Measurements from ENCODE around the gene ZKSCAN1. TPM values are rescaled to one million over a fixed set of nuclear protein-coding genes. Genes with fewer than 3 reads are reported as not detected.

Gene ZKSCAN1
- total and polyA plus RNA-seq, 11 donors = 8.5 to 65.5 (median 37.1) TPM

DNA sequence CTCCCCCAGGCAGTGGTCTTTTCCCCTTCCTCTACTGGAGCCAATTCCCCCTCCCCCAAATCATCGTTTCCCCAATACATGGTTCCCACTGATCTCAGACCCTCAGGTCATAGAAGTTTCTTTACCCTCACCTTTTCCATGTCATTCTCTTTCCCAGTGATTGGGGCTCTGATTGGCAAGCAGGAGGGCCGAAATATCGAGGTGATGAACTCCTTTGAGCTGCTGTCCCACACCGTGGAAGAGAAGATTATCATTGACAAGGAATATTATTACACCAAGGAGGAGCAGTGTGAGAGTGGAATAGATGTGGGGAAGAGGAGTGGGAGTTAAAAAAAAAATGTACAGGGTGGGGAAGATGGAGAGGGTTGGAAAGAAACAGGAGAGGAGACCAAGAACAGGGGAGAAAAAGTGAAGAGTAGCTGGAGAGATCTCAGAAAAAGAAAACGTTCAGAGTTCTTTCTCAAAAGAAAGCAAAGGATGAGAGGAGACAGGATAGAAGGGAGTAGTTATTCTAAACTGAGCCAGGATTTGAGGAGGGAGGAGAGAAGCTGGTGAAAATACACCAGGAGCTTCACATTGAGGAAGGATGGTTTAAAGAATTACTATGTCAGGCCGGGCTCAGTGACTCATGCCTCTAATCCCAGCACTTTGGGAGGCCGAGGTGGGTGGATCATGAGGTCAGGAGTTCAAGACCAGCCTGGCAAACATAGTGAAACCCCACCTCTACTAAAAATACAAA, 74.2 kb downstream of the ZKSCAN1 start:
- Histone ChIP-seq H3K27ac (peak overlapping the region in 10 of 12 donors; percentile 85 to 97 (median 93)), H3K9me3 (no peaks in the 10 kb centered on the region), H3K36me3 (peaks cover 0 to 46% (median 44%) of the 10 kb centered on the region in 9 donors), H3K4me3 (peak overlapping the region; percentile 62 to 96 (median 87)), H3K27me3 (no peaks in the 10 kb centered on the region), H3K4me1 (peaks cover 0 to 31% (median 16%) of the 10 kb centered on the region in 12 donors)
- TF ChIP-seq, protein P1, sequence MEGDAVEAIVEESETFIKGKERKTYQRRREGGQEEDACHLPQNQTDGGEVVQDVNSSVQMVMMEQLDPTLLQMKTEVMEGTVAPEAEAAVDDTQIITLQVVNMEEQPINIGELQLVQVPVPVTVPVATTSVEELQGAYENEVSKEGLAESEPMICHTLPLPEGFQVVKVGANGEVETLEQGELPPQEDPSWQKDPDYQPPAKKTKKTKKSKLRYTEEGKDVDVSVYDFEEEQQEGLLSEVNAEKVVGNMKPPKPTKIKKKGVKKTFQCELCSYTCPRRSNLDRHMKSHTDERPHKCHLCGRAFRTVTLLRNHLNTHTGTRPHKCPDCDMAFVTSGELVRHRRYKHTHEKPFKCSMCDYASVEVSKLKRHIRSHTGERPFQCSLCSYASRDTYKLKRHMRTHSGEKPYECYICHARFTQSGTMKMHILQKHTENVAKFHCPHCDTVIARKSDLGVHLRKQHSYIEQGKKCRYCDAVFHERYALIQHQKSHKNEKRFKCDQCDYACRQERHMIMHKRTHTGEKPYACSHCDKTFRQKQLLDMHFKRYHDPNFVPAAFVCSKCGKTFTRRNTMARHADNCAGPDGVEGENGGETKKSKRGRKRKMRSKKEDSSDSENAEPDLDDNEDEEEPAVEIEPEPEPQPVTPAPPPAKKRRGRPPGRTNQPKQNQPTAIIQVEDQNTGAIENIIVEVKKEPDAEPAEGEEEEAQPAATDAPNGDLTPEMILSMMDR (IDR thresholded peaks at IDR 0.05) = no peak
- TF ChIP-seq POLR2A (IDR thresholded peaks at IDR 0.05) = no peak
- DNase-seq = no peak
- intact Hi-C loops (cut with DNase I) = loop anchor here in 5 of 10 donors (5.0 to 10.0 kb wide), 2 partner anchors 38 to 175 kb away; partner anchors contain the start of genes TRIM4 (in 3 of the 5) and MBLAC1 (in 2 of the 5)
- ATAC-seq = no peak
- WGBS, 4 donors = 37 to 42% (median 40%) methylated on average over 7 of the region's 7 CpGs

DNA sequence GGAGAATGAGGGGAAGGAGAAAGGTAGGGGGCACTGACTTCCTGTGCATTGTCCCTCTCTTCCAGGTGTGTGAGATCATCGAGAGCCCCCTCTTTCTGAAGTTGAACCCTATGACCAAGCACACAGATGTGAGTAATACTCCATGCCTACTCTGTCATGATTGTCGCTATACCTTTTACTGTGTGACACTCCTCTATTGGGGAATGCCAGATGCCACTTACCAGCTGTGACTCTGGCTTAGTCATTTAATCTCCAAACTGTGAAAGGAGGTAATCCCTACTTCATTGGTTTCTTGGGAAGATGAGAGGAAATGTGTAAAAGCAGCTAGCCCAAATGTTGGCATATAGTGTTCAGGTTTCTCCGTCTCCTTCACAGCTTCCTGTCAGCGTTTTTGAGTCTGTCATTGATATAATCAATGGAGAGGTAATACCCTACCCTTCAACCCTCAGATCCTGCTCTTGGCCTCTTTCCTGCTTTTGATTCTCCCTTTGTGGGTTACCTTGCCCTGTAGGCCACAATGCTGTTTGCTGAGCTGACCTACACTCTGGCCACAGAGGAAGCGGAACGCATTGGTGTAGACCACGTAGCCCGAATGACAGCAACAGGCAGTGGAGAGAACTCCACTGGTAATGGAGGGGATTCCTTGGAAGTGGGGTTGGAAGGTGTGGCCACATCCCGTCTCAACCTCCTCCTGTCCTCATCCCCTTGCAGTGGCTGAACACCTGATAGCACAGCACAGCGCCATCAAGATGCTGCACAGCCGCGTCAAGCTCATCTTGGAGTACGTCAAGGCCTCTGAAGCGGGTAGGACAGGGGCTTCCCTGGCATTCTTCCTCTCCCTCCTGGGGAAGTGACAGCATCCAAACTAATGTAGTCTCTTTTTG, 75.4 kb downstream of the ZKSCAN1 start:
- TF ChIP-seq, protein P1 (IDR thresholded peaks at IDR 0.05) = no peak
- TF ChIP-seq POLR2A (IDR thresholded peaks at IDR 0.05) = no peak
- no peaks in the 10 kb centered on the region for H3K9me3 ChIP-seq
- DNase-seq (no peak), ATAC-seq (no peak)
- intact Hi-C loops (cut with DNase I) = loop anchor here in 1 of 10 donors (5.0 kb wide), 1 partner anchor 37 kb away; the partner anchor contains the start of gene MBLAC1
- H3K36me3 ChIP-seq = peaks cover 0 to 58% (median 55%) of the 10 kb centered on the region in 9 donors
- no peak overlapping the region for H3K4me3 ChIP-seq
- H3K27ac ChIP-seq = no peak overlapping the region
- peaks cover 0 to 28% (median 16%) of the 10 kb centered on the region in 12 donors for H3K4me1 ChIP-seq
- 87 to 92% (median 88%) methylated on average over 13 to 14 of the region's 14 CpGs for WGBS, 4 donors
- no peaks in the 10 kb centered on the region for H3K27me3 ChIP-seq

Other genes with a start within 250 kb of the ZKSCAN1 start
- gene CYP3A4, start 231.4 kb upstream of the ZKSCAN1 start, total RNA-seq = under 1 TPM in 1 of 9 donors, not detected in 8; 0.56 TPM
- gene CYP3A4, start 231.4 kb upstream of the ZKSCAN1 start, polyA plus RNA-seq = under 1 TPM in 1 of 2 donors, not detected in 1; 0.03 TPM
- gene CYP3A43, start 187.6 kb upstream of the ZKSCAN1 start, total RNA-seq = not detected
- not detected for gene CYP3A43, start 187.6 kb upstream of the ZKSCAN1 start, polyA plus RNA-seq
- not detected for gene OR2AE1, start 138.6 kb upstream of the ZKSCAN1 start, total RNA-seq
- gene OR2AE1, start 138.6 kb upstream of the ZKSCAN1 start, polyA plus RNA-seq = not detected
- 10 to 100 TPM in 4 of 9 donors, 1 to 10 TPM in 5; 4.7 to 13.5 (median 7.3) TPM for gene TRIM4, start 96.1 kb upstream of the ZKSCAN1 start, total RNA-seq
- gene TRIM4, start 96.1 kb upstream of the ZKSCAN1 start, polyA plus RNA-seq = 1 to 10 TPM; 5.1 to 6.9 TPM
- gene GJC3, start 86.0 kb upstream of the ZKSCAN1 start, total RNA-seq = under 1 TPM in 1 of 9 donors, not detected in 8; 0.54 TPM
- gene GJC3, start 86.0 kb upstream of the ZKSCAN1 start, polyA plus RNA-seq = under 1 TPM; 0.30 to 0.33 TPM
- 100 to 1,000 TPM in 4 of 9 donors, 10 to 100 TPM in 5; 31.8 to 214 (median 95.4) TPM for gene AZGP1, start 39.6 kb upstream of the ZKSCAN1 start, total RNA-seq
- 100 to 1,000 TPM in 1 of 2 donors, 10 to 100 TPM in 1; 99.1 to 146 TPM for gene AZGP1, start 39.6 kb upstream of the ZKSCAN1 start, polyA plus RNA-seq
- gene ZSCAN21, start 34.2 kb downstream of the ZKSCAN1 start, total RNA-seq = 10 to 100 TPM in 2 of 9 donors, 1 to 10 TPM in 7; 6.2 to 12.1 (median 7.2) TPM
- 1 to 10 TPM; 4.4 to 7.2 TPM for gene ZSCAN21, start 34.2 kb downstream of the ZKSCAN1 start, polyA plus RNA-seq
- 10 to 100 TPM; 11.7 to 21.2 (median 15.2) TPM for gene ZNF3, start 66.1 kb downstream of the ZKSCAN1 start, total RNA-seq
- gene ZNF3, start 66.1 kb downstream of the ZKSCAN1 start, polyA plus RNA-seq = 10 to 100 TPM; 11.2 to 11.5 TPM
- 100 to 1,000 TPM in 7 of 9 donors, 10 to 100 TPM in 2; 53.3 to 120 (median 108) TPM for gene COPS6, start 73.4 kb downstream of the ZKSCAN1 start, total RNA-seq
- gene COPS6, start 73.4 kb downstream of the ZKSCAN1 start, polyA plus RNA-seq = 100 to 1,000 TPM; 115 to 130 TPM
- gene MCM7, start 85.8 kb downstream of the ZKSCAN1 start, total RNA-seq = 10 to 100 TPM; 12.8 to 34.4 (median 17.2) TPM
- 10 to 100 TPM; 15.2 to 31.6 TPM for gene MCM7, start 85.8 kb downstream of the ZKSCAN1 start, polyA plus RNA-seq
- gene AP4M1, start 86.0 kb downstream of the ZKSCAN1 start, total RNA-seq = 10 to 100 TPM in 8 of 9 donors, 1 to 10 TPM in 1; 8.9 to 19.3 (median 12.3) TPM
- gene AP4M1, start 86.0 kb downstream of the ZKSCAN1 start, polyA plus RNA-seq = 10 to 100 TPM; 10.9 to 17.7 TPM
- 10 to 100 TPM; 24.9 to 80.9 (median 34.1) TPM for gene TAF6, start 103.8 kb downstream of the ZKSCAN1 start, total RNA-seq
- 10 to 100 TPM; 28.7 to 48.1 TPM for gene TAF6, start 103.8 kb downstream of the ZKSCAN1 start, polyA plus RNA-seq
- 1 to 10 TPM; 5.9 to 9.5 (median 8.3) TPM for gene CNPY4, start 104.0 kb downstream of the ZKSCAN1 start, total RNA-seq
- 10 to 100 TPM in 1 of 2 donors, 1 to 10 TPM in 1; 9.1 to 10.8 TPM for gene CNPY4, start 104.0 kb downstream of the ZKSCAN1 start, polyA plus RNA-seq
- 1 to 10 TPM; 1.3 to 2.7 (median 2.0) TPM for gene MBLAC1, start 111.4 kb downstream of the ZKSCAN1 start, total RNA-seq
- gene MBLAC1, start 111.4 kb downstream of the ZKSCAN1 start, polyA plus RNA-seq = 1 to 10 TPM; 1.4 to 3.2 TPM
- gene LAMTOR4, start 133.3 kb downstream of the ZKSCAN1 start, total RNA-seq = 100 to 1,000 TPM in 3 of 9 donors, 10 to 100 TPM in 6; 64.6 to 160 (median 91.7) TPM
- gene LAMTOR4, start 133.3 kb downstream of the ZKSCAN1 start, polyA plus RNA-seq = 100 to 1,000 TPM; 155 to 158 TPM
- 10 to 100 TPM in 2 of 9 donors, 1 to 10 TPM in 7; 4.0 to 14.9 (median 7.4) TPM for gene TRAPPC14, start 143.1 kb downstream of the ZKSCAN1 start, total RNA-seq
- 1 to 10 TPM; 6.2 to 9.2 TPM for gene TRAPPC14, start 143.1 kb downstream of the ZKSCAN1 start, polyA plus RNA-seq
- 1 to 10 TPM in 7 of 9 donors, under 1 TPM in 2; 0.67 to 9.0 (median 1.6) TPM for gene GAL3ST4, start 153.0 kb downstream of the ZKSCAN1 start, total RNA-seq
- gene GAL3ST4, start 153.0 kb downstream of the ZKSCAN1 start, polyA plus RNA-seq = 1 to 10 TPM in 1 of 2 donors, under 1 TPM in 1; 0.80 to 1.3 TPM
- gene GPC2, start 161.8 kb downstream of the ZKSCAN1 start, total RNA-seq = 1 to 10 TPM in 2 of 9 donors, under 1 TPM in 5, not detected in 2; 0.27 to 1.1 (median 0.50) TPM
- gene GPC2, start 161.8 kb downstream of the ZKSCAN1 start, polyA plus RNA-seq = under 1 TPM; 0.50 to 0.76 TPM
- gene STAG3, start 162.3 kb downstream of the ZKSCAN1 start, total RNA-seq = 1 to 10 TPM in 2 of 9 donors, under 1 TPM in 6, not detected in 1; 0.09 to 1.3 (median 0.58) TPM
- under 1 TPM; 0.11 to 0.88 TPM for gene STAG3, start 162.3 kb downstream of the ZKSCAN1 start, polyA plus RNA-seq
- gene PVRIG, start 204.4 kb downstream of the ZKSCAN1 start, total RNA-seq = 1 to 10 TPM in 1 of 9 donors, under 1 TPM in 2, not detected in 6; 0.63 to 2.7 (median 0.97) TPM
- under 1 TPM; 0.08 to 0.11 TPM for gene PVRIG, start 204.4 kb downstream of the ZKSCAN1 start, polyA plus RNA-seq

Data from heart left ventricle (tissue), 16 donors.